Body of pancreas (tissue), 4 donors: Measurements from ENCODE around the gene PIP5K1B.

Experiments
- CTCF ChIP-seq, 7 experiments: fragments of 450-650 bp in 4 of 7; fragments of 200-600 bp in 3 of 7; sonication (generic) in 3 of 7; IDR thresholded peaks; one replicate each; pipeline ENCODE4 v1.5.1; 2016 to 2019; ENCODE audit warnings: antibody characterized with exemption in 7 of 7
- POLR2A ChIP-seq, 3 donors: fragments of 450-650 bp; IDR thresholded peaks; one replicate each; pipeline ENCODE4 v1.6.1; 2016; ENCODE audit warnings: antibody characterized with exemption in 3 of 3, mild to moderate bottlenecking in 2 of 3

- TF ChIP-seq CTCF (IDR thresholded peaks at IDR 0.05): no peak
- TF ChIP-seq POLR2A (IDR thresholded peaks at IDR 0.05): no peak
Measured at GRCh38 chr9:68751556-68751955, 46.5 kb downstream of the PIP5K1B start.
